ENCODE data around the gene MYO15B.

MYO15B gene

GRCh38 chr17:75645889-75646637 lies 58.5 kb downstream of the MYO15B start:
- H3K27me3 ChIP-seq (ENCODE audit: insufficient read depth, low read length, poor library complexity, severe bottlenecking): no peaks in the 10 kb centered on the region
- H3F3A ChIP-seq (ENCODE audit: low read depth): no peaks in the 10 kb centered on the region
- no peaks in the 10 kb centered on the region for H3K79me2 ChIP-seq (ENCODE audit: insufficient read depth, low read length)
- H3K9me3 ChIP-seq (ENCODE audit: insufficient read depth, low read depth, low read length): no peaks in the 10 kb centered on the region
- H3K36me3 ChIP-seq (ENCODE audit: insufficient read depth, low read length): peaks cover 4% of the 10 kb centered on the region; the same call in 1 of the 2 replicates
- TF ChIP-seq EZH2phosphoT487 (IDR thresholded peaks at IDR 0.05; ENCODE audit: borderline replicate concordance) (no peak), CTCF (conservative IDR thresholded peaks at IDR 0.05; ENCODE audit: low read length) (no peak)
- H3K9ac ChIP-seq (ENCODE audit: low read depth, low read length, poor library complexity, severe bottlenecking): peak overlapping the region; percentile 37
- no peaks in the 10 kb centered on the region for H3K9me2 ChIP-seq (replicated peaks; ENCODE audit: low read depth, low read length)
- peak overlapping the region; percentile 8 for H3K4me3 ChIP-seq (ENCODE audit: low read length, poor library complexity, severe bottlenecking)
- peaks cover 16% of the 10 kb centered on the region for H3K4me1 ChIP-seq (ENCODE audit: insufficient read depth, low read length, poor library complexity, severe bottlenecking)
- H4K20me1 ChIP-seq (ENCODE audit: insufficient read depth, low read length, poor library complexity, severe bottlenecking): no peaks in the 10 kb centered on the region
- H3K4me2 ChIP-seq (ENCODE audit: low read depth, low read length, poor library complexity, severe bottlenecking): peak overlapping the region; percentile 57
- 0 out of 2 replicates have a peak overlapping the region, but pooled peaks have one; percentile 9 for H2AFZ ChIP-seq (ENCODE audit: low read length)

GRCh38 chr17:75646638-75646992 lies 59.0 kb downstream of the MYO15B start:
- TF ChIP-seq CTCF (conservative IDR thresholded peaks at IDR 0.05; ENCODE audit: low read length) (no peak), EZH2phosphoT487 (IDR thresholded peaks at IDR 0.05; ENCODE audit: borderline replicate concordance) (no peak)
- peak overlapping the region; percentile 37 for H3K9ac ChIP-seq (ENCODE audit: low read depth, low read length, poor library complexity, severe bottlenecking)
- H3K36me3 ChIP-seq (ENCODE audit: insufficient read depth, low read length): peaks cover 4% of the 10 kb centered on the region; the same call in 1 of the 2 replicates
- H3K4me3 ChIP-seq (ENCODE audit: low read length, poor library complexity, severe bottlenecking): no peak overlapping the region
- no peaks in the 10 kb centered on the region for H3K79me2 ChIP-seq (ENCODE audit: insufficient read depth, low read length)
- no peaks in the 10 kb centered on the region for H3K27me3 ChIP-seq (ENCODE audit: insufficient read depth, low read length, poor library complexity, severe bottlenecking)
- no peaks in the 10 kb centered on the region for H4K20me1 ChIP-seq (ENCODE audit: insufficient read depth, low read length, poor library complexity, severe bottlenecking)
- H3F3A ChIP-seq (ENCODE audit: low read depth): no peaks in the 10 kb centered on the region
- peak overlapping the region; percentile 57 for H3K4me2 ChIP-seq (ENCODE audit: low read depth, low read length, poor library complexity, severe bottlenecking)
- H2AFZ ChIP-seq (ENCODE audit: low read length): no peak overlapping the region
- peaks cover 16% of the 10 kb centered on the region for H3K4me1 ChIP-seq (ENCODE audit: insufficient read depth, low read length, poor library complexity, severe bottlenecking)
- H3K9me3 ChIP-seq (ENCODE audit: insufficient read depth, low read depth, low read length): no peaks in the 10 kb centered on the region
- no peaks in the 10 kb centered on the region for H3K9me2 ChIP-seq (replicated peaks; ENCODE audit: low read depth, low read length)

- H3F3A ChIP-seq (ENCODE audit: low read depth): no peaks in the 10 kb centered on the region
- peaks cover 4% of the 10 kb centered on the region; the same call in 1 of the 2 replicates for H3K36me3 ChIP-seq (ENCODE audit: insufficient read depth, low read length)
- H4K20me1 ChIP-seq (ENCODE audit: insufficient read depth, low read length, poor library complexity, severe bottlenecking): no peaks in the 10 kb centered on the region
- H3K79me2 ChIP-seq (ENCODE audit: insufficient read depth, low read length): no peaks in the 10 kb centered on the region
- no peak for TF ChIP-seq CTCF (conservative IDR thresholded peaks at IDR 0.05; ENCODE audit: low read length)
- no peak for TF ChIP-seq EZH2phosphoT487 (IDR thresholded peaks at IDR 0.05; ENCODE audit: borderline replicate concordance)
- H3K4me1 ChIP-seq (ENCODE audit: insufficient read depth, low read length, poor library complexity, severe bottlenecking): peaks cover 16% of the 10 kb centered on the region
- no peak overlapping the region for H3K4me2 ChIP-seq (ENCODE audit: low read depth, low read length, poor library complexity, severe bottlenecking)
- H2AFZ ChIP-seq (ENCODE audit: low read length): no peak overlapping the region
- no peaks in the 10 kb centered on the region for H3K9me2 ChIP-seq (replicated peaks; ENCODE audit: low read depth, low read length)
- H3K27me3 ChIP-seq (ENCODE audit: insufficient read depth, low read length, poor library complexity, severe bottlenecking): no peaks in the 10 kb centered on the region
- no peaks in the 10 kb centered on the region for H3K9me3 ChIP-seq (ENCODE audit: insufficient read depth, low read depth, low read length)
- no peak overlapping the region for H3K4me3 ChIP-seq (ENCODE audit: low read length, poor library complexity, severe bottlenecking)
- H3K9ac ChIP-seq (ENCODE audit: low read depth, low read length, poor library complexity, severe bottlenecking): peak overlapping the region; percentile 37
Observed at GRCh38 chr17:75647061-75647460, 59.5 kb downstream of the MYO15B start.
